Stimulated activated naive CD8-positive, alpha-beta T cell treated with anti-CD3 and anti-CD28 coated beads, Interleukin-15, Interleukin-2, amounts not matched to agents 100 U/mL and 50 U/mL, for 24 hours (primary cell): ENCODE measurements around the gene PROK2.

Experiments used
- ATAC-seq: fragments of 150-1000 bp; cut with Tn5 transposase; one replicate; pipeline ENCODE4 v1.10.0; 2021
- DNase-seq: peaks from one replicate; pipeline ENCODE4 v3.0.0; 2021

The PROK2 gene

GRCh38 chr3:71734881-71735280, 50.1 kb downstream of the PROK2 start:
- ATAC-seq (no peak), DNase-seq (no peak)

DNA sequence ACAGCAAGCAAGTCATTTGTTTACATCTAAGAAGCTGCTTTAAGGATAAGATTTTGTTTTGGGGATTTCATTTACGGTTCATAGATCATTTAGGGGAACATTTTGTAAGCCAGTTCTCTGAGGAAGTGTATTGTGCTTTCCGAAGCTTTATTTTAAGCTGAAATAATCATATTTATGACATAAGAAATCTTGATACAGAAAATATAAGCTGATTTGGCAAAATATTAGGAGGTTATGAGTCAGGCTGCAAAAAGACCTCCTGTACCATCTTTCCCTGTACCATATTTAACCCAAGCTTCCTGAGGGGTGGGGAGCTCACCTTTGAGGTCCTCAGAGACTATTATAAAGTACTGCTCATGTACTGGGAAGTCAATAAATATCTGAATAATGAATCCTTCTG, 51.6 kb downstream of the PROK2 start:
- DNase-seq, result no peak

DNA sequence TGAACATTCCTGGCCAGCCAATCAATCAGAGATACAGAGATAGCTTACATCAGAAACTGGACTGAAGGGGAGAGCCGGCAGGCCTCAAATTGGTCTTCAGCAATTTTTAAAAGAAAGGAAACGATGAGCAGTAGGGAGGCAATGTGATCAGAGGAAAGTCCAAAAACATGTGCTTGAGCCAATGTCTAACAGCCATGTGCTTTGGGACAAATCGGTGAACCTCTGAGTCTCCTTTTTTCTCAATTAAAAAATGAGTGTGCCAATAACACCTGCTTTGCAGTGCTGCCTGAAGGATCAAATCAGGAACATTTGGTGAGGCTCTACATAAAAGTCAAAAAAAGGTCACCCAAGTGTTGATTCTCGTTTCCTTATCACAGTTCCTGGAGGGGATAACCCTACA, 52.3 kb downstream of the PROK2 start:
- DNase-seq, result no peak
- no peak for ATAC-seq

More for the DNA sequence above, 51.6 kb downstream of the PROK2 start:
- ATAC-seq, result no peak

DNA sequence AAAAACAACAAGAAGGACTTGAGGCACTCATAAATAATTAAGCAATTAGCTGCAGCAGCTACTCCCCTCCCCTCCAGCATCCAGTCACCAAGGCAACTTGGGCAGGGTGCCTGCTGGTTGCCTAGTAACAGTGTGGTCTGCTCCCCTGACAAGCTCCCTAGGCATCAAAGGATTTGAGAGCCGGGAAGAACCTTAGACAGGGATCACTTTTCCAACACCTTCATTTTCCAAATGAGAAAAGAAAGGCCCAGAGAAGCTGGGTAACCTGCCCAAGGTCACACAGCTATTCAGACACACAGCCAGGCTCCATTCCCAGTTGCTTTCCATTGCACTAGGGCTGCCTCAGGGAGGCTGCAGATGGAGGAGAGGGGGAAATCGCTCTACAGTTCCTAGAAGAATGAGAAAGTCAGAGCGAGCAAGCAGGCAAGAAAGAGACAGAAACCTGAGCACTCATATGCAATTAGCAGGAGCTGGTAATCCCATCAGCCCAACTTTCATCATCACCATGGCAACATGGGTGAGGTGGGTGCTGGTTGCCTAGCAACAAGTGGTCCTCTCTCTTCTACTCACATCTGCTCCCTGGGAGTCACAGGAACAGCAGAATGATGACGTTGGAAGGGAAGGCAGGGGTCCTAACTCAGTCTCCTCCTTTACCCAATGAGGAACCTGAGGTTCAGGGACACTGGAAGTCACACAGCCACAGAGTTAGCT, 56.2 kb downstream of the PROK2 start:
- DNase-seq, result no peak
- ATAC-seq, result no peak

- DNase-seq (no peak), ATAC-seq (no peak)
Observed at GRCh38 chr3:71726146-71726545, 58.8 kb downstream of the PROK2 start.

GRCh38 chr3:71725271-71725991, 59.5 kb downstream of the PROK2 start, which contains the start of gene EIF4E3:
EIF4E3 (minus strand) TSS chr3:71725402; CDS start chr3:71725367, 35 bp downstream.
- ATAC-seq (peak; percentile 44), DNase-seq (peak; percentile 46)

- ATAC-seq, result peak; percentile 37
- DNase-seq, result peak; percentile 51
Observed at GRCh38 chr3:71724584-71725270, 60.2 kb downstream of the PROK2 start.

GRCh38 chr3:71724171-71724453, 60.8 kb downstream of the PROK2 start:
- no peak for DNase-seq
- no peak for ATAC-seq

- DNase-seq (peak; percentile 47), ATAC-seq (peak; percentile 45)
Observed at GRCh38 chr3:71723452-71724170, 61.3 kb downstream of the PROK2 start.

DNA sequence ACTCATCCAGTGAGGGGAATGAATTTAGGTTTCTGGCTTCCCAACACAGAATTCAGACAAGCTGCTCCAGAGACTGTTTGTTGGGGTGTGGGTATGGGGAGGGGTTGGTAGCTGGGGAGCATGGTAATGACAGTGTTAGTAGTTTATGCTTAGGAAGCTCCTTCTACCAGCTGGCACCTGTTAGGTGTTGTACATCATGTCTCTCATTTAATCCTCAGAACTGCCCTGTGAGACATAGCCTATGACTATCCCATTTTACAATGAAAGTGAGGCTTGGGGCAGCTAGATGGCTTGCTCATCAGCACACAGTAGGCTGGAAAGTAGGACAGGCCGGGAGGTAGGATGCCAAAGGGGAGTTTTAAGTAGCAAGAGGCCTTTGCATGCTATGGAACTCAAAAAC, 62.3 kb downstream of the PROK2 start:
- ATAC-seq, result no peak
- no peak for DNase-seq
